ENCODE measurements around the gene CCDC40. TPM values are rescaled to one million over a fixed set of nuclear protein-coding genes. Genes with fewer than 3 reads are reported as not detected.

The CCDC40 gene
- total RNA-seq, 1 experiment from 2014 or later: 16.3 TPM

- DNase-seq (ENCODE audit: low spot score) (no peak), ATAC-seq (no peak)
- peaks cover 58% of the 10 kb centered on the region for H3K4me1 Mint-ChIP-seq
- no peaks in the 10 kb centered on the region for H3K27me3 Mint-ChIP-seq (ENCODE audit: low read depth)
- peak overlapping the region; percentile 79; the same call in 1 of the 2 replicates for H3K27ac Mint-ChIP-seq
- no peaks in the 10 kb centered on the region for H3K36me3 Mint-ChIP-seq
- H3K9me3 Mint-ChIP-seq: no peaks in the 10 kb centered on the region
- POLR2A ChIA-PET: no interaction called here
- CTCF ChIA-PET: interaction anchor here (0.7 to 5.3 kb wide), 4 partner anchors 14 to 178 kb away, joined by 3 to 42 read pairs (median 6); no protein-coding TSS in a partner anchor
- TF ChIP-seq CDX4 (CRISPR knock-in tag; IDR thresholded peaks at IDR 0.05; ENCODE audit: borderline replicate concordance) (no peak), E2F1 (CRISPR knock-in tag; IDR thresholded peaks at IDR 0.05) (no peak), CBFB (CRISPR knock-in tag; IDR thresholded peaks at IDR 0.05; ENCODE audit: low read depth) (no peak), ZNF281 (CRISPR knock-in tag; IDR thresholded peaks at IDR 0.05) (no peak), RORB (CRISPR knock-in tag; IDR thresholded peaks at IDR 0.05) (no peak), TCF7 (CRISPR knock-in tag; IDR thresholded peaks at IDR 0.05; ENCODE audit: low read depth) (no peak), ZNF219 (CRISPR knock-in tag; IDR thresholded peaks at IDR 0.05; ENCODE audit: borderline replicate concordance) (no peak), MXD4 (CRISPR knock-in tag; IDR thresholded peaks at IDR 0.05; ENCODE audit: borderline replicate concordance) (no peak), FOXJ3 (CRISPR knock-in tag; IDR thresholded peaks at IDR 0.05; ENCODE audit: borderline replicate concordance) (no peak), MYBL2 (CRISPR knock-in tag; IDR thresholded peaks at IDR 0.05) (no peak), ELF4 (CRISPR knock-in tag; IDR thresholded peaks at IDR 0.05; ENCODE audit: low read depth) (no peak), ZNF263 (CRISPR knock-in tag; IDR thresholded peaks at IDR 0.05; ENCODE audit: low read depth) (no peak), RELA (CRISPR knock-in tag; IDR thresholded peaks at IDR 0.05; ENCODE audit: borderline replicate concordance) (no peak), JAZF1 (CRISPR knock-in tag; IDR thresholded peaks at IDR 0.05) (no peak), AR (CRISPR knock-in tag; IDR thresholded peaks at IDR 0.05) (no peak), GRHL2 (CRISPR knock-in tag; IDR thresholded peaks at IDR 0.05; ENCODE audit: insufficient replicate concordance, severe bottlenecking) (no peak), NFYB (CRISPR knock-in tag; conservative IDR thresholded peaks at IDR 0.05; ENCODE audit: low read depth) (no peak)
- H3K4me3 Mint-ChIP-seq: 0 out of 2 replicates have a peak overlapping the region, but pooled peaks have one; percentile 23
Observed at GRCh38 chr17:79990704-79991103, 45.7 kb upstream of the CCDC40 start.

All from WTC11 (cell line).